Amniotic stem cell (primary cell): ENCODE results near the gene TRIM14.
"Not testable (repeated sequence)": the region's sequence is repeated elsewhere in the genome, so short reads cannot be mapped to it uniquely, and the experiment has no call there.

ENCODE experiments used
- DNase-seq: peaks from one replicate; lab custom pipeline; 2025; lab: John Stamatoyannopoulos, UW

The TRIM14 gene

DNA sequence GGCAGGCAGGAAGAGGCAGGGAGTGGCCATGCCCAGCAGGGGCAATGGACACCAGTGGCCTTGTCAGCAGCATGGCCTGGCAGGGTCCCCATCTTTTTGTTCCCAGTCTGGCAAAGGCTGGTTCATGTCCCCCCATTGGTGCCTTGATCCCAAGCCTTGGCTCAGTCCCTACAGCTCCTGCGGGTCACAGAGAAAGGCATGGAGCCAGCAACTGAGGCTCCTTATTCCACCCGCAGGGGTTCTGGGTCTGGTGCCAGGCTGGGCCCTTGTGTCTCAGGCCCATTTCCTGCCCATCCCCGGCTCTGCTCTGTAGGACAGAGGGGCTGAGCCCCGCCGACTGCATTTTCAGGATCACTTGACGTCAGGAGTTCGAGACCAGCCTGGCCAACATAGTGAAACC, 14.0 kb downstream of the TRIM14 start:
- DNase-seq: no peak

DNA sequence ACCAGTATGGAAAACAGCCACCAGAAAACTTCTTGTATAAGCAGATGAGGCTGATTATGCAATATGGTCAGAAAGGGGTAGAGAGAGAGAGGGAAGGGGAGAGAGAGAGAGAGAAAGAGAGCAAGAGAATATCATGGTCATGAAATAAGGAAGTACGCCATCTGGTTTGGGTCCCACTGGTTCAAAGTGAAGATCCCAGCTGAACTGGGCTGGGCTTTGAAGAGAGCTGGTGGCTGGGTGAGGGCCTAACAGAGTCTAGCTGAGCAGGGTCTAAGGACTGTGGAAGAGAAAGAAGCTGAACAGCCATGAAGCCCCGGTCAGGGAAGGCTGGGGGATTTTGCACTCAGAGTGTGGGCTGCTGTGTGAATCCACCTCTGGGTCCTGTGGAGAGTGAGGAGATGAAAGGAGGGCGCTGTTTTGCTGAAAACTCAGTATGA, 14.6 kb downstream of the TRIM14 start:
- no peak for DNase-seq

DNA sequence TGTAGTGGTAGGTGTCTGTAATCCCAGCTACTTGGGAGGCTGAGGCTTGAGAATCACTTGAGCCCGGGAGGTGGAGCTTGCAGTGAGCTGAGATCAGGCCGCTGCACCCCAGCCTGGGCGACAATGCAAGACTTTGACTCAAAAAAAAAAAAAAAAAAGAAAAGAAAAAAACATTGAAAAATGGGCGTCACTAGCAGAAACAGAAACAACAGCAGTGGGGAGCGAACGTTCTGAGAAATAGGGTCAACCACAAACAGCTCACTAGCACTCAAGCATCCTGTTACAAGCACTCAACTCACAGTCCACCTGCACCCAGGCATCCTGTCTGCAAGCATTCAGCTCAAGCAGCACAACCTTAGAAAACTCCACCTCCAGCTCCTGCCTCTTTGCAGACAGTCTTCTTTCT, 17.2 kb downstream of the TRIM14 start:
- no peak for DNase-seq

DNA sequence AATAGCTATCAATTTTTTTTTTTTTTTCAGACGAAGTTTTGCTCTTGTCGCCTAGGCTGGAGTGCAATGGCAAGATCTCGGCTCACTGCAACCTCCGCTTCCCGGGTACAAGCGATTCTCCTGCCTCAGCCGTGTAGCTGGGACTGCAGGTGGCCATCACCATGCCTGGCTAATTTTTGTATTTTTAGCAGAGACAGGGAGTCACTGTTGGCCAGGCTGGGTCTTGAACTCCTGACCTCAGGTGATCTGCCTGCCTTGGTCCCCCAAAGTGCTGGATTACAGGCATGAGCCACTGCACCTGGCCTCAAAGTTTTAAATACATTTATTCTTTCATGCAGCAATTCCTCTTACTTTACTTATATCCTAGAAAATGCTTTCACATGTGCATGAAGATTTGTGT, 17.6 kb downstream of the TRIM14 start:
- DNase-seq: no peak

DNA sequence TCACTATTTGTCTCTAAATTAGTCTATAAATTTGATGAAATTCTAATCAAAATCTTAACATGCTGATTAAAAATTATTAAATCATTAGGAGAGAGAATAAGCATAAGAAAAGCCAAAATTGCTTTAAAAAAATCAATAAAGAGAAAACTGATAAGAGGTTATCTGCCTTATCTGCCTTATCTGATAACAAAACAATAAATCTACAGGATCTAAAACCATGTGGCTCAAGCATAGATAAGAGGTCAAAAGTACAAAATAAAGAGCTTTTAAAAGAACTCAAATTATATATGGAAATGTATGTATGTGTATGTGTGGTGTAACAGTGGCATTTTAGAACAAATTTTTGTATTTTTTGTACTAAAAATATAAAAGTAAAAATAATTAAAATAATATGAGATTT, 18.6 kb downstream of the TRIM14 start:
- DNase-seq: no peak

DNA sequence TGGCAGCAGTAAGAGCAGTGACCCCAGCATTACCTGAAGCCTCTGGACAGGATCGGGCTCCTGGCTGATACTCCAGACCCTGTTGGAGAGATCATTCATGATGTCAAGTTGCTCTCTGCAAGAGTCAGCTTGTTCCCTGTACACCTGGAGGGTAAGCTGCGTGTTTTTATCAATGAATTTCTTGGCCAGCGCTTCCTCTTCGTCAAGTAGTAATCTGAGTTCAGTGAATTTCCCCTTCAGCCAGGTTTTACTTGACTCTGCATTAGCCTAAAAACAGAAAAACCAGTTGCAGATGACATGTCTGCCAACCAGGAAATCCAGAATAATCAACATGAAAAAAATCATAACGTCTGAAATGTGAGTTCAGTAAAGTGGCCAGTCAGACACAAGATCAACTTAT, 19.1 kb downstream of the TRIM14 start:
- no peak for DNase-seq

DNA sequence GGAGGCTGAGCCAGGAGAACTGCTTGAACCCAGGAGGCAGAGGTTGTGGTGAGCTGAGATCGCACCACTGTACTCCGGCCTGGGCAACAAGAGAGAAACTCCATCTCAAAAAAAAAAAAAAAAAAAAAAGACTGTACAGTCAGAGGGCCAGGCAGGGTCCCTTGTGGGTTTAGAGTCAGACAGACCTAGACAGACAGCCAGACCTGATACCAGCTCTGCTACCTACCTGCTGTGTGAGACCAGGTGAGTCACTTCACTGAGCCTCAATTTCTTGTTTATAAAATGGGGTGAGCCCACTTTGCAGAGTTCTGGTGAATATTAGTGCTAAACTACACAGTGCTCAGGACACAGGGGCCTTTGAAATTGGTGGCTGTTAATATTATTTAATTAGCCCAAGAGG, 19.7 kb downstream of the TRIM14 start:
- DNase-seq: no peak

DNA sequence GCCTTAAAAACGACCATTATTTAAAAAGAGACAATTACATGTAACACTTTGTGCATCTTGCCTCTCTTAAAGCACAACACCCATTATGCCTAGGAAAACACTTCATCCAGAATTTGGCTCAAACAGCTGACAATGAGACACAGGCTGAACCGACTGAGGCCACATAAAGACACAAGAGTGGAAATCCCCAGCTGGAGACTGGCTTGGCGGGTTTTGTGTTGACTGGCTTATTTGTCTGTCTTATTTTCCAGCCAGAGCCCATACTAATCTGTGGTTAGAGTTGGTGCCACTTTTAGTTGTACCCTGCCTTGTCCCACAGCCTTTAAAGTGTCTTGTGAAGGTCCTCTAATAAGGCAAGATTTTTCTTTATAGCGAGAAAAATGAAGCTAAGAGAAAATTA, 21.2 kb downstream of the TRIM14 start:
- DNase-seq: no peak

DNA sequence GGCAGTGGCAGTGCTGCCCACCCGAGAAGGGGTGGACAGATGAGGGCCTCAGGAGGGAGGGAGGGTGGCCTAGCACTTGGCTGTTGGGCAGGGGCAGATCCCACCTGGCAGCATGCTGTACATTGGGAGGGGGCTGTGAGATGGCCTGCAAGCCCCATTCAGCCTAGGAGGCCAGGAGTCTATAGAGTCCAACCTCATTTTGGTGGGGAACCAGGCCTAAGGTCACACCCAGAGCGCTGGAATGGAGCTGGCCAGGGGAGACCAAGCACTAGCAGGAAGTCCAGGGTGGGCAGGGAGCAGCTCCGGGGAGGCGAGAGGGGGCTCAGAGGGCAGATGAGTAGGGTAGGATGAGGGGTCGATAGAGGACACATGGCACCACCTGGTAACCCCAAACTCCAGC, 22.9 kb downstream of the TRIM14 start:
- no peak for DNase-seq

DNA sequence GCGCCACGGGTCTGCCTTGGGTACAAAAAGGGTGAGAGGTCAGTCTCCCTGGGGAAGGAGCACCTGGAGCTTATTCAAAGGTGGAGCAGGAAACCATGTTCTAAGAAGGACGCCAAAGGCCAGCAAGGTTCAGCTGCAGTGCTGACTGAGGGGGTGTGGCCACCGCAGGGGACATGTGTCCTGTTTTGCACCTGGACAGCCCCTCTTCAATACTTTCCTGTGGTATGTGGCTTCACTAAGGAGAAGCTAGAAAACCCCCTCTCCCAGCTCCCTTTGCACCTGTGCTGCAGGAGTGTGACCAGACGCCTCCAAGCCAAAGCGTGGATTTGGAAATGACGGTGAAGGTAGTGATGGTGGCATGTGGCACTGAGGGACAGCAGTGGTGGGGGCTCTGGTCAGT, 23.6 kb downstream of the TRIM14 start:
- no peak for DNase-seq

DNA sequence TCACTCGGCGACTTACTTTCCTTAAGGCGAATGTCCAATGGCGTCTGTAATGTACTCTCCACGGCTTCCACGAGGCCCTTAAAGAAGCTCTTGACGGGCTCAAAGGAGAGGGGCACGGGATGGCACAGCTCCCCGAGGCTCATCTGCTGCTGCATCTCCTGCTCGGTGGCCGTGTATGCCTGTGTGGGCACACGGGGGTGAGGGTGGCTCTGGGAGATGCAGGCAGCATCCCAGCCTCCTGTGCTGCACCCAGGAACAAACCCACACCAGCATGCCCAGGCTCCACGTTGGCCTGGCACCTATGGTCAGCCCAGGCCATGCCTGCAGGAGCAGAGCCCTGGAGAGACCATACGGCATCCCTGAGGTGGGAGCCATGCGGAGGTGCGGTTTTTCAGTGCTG, 24.2 kb downstream of the TRIM14 start:
- no peak for DNase-seq

DNA sequence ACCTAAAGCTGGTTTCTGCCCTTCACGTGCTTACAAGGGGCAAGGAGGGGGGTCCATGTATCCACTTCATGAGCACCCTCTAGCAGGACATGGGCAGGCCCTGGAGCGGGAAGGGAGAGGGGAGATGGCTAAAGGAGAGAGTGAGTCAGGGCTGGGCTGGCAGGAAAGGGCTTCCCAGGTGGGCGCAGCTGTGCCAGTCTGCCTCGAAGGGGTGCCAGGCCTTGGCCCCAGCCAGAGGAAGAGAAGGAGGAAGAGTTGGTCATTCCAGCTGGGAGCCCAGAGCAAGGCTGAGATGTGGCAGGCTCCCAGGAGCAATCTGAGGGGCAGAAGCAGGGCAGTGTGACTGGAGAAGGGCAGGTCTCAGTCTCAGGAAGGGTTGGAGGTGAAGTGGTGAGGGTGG, 24.7 kb downstream of the TRIM14 start:
- no peak for DNase-seq

DNA sequence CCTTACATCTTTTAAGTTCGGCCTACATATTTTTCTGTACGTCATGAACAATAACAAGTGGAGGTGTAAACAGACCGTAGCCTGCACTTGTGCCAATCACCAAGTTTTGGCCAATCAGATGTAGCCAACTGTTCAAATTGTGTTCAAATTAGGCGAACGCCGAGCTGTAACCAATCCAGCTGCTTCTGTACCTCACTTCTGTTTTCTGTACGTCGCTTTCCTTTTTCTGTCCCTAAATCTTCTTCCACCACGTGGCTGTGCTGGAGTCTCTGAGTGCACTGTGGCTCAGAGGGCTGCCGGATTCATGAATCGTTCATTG, 26.4 kb downstream of the TRIM14 start:
- DNase-seq: no peak

DNA sequence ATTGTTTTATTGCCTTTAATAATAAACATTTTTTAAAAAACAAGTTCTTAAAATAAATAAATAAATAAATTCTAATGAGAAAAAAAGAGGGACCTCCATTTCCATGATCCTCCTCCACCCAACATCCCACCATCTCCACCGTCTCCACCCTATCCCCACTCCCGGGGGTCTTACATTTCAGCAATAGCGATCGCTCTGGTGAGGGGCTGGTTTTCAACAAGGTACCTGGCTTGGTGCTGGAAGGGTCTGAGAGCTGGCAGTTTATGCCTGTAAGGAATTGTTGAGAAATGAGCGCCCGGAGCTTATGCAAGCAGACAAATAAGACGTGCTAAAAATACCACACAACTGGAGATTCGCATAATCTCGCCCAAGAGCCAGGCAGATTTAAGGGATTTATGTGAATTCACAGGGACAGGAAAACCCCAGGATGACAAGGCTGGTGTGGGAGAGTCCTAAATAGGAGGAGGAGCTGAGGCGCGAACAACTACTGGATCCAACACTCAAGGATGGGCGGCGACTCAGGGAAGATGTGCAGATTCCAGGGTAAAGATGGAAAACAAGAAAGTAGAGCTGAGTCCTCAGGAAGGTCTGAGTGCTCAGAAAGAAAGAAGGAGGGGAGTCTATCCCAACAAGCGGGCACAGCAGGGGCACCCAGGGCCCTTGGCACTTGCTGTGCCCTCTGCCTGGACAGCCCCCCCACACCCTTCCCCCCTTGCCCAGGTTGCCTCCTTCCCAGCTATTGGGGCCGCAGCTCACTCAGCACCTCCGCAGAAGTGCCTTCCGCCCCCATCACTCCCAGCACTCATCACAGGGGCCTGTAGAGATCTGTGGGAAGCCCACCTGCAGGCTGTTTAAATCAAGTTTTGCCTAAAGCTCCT, 27.0 kb downstream of the TRIM14 start:
- no peak for DNase-seq

DNA sequence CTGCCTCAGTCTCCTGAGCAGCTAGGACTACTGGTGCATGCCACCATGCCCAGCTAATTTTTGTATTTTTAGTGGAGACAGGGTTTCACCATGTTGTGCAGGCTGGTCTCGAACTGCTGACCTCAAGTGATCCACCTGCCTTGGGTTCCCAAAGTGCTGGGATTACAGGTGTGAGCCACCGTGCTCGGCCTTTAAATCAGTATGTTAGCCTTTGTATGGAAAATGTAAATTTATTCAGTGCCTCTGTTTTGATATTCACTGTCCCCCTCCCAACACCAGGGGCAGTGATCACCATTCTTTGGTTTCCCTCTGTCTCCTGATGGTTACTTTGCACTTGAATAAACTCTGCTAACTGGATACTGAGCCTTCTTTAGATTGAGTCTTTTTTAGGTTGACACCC, 28.3 kb downstream of the TRIM14 start:
- not testable (repeated sequence) for DNase-seq

DNA sequence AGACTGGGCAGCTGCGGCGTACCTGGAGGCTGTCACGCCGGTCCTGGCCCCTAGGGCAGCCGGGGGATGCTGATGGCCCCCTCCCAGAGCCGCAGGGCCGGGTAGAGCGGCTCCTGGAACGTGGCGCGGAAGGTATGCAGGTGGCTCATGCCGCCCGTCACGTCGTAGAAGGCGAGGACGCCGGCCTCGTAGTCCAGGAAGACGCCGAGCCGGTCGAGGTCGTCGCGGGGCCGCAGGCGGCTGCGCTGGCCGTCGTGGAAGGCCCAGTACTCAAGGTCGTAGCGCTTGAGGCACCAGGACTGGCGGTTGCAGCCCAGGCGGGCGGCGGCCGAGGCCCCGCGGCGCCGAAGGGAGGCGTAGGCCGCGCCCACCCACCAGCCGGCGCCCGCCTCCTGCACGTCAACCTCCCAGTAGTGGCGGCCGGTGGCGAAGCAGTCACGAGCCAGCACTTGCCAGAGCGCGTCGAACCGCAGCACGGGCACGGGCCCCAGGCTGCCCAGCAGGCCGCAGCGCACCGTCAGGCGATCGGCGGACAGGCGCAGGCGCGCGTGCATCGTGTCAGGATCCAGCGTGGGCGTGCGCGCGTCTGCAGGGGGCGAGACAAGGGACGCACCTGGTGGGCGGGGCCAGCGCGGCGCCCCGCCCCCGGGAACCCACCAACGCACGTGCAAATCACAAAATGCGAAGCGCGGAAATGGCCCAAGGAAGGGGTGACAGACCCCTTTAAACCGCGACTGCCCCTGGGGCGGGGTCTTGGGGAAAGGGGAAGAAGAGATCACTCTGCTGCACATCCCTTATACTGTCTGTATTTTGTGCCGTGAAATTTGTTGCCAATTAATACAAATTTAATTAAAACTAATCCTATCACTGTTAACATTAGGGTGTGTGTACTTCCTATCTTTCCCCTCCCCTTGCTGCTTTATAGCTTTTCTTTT, 31.3 kb downstream of the TRIM14 start:
- DNase-seq: no peak

DNA sequence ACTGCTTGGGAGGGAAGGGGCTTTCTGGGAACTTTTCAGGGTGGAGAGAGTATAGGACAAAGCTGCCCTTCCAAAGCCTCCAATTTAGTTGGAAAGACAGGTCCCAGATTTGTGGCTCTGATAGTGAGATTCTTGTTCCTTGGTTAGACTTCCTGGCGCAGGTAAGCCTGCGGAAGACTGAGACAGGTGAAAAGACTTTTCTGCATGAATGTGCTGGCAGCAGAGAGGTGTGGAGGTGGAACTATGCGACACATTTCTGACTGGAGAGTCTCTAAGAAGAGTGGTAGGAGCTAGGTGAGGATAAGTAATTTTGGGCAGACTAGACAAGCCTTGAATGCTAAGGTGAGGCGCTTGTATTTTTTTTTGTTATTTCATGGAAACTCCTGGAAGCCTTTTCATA, 32.6 kb downstream of the TRIM14 start:
- no peak for DNase-seq

DNA sequence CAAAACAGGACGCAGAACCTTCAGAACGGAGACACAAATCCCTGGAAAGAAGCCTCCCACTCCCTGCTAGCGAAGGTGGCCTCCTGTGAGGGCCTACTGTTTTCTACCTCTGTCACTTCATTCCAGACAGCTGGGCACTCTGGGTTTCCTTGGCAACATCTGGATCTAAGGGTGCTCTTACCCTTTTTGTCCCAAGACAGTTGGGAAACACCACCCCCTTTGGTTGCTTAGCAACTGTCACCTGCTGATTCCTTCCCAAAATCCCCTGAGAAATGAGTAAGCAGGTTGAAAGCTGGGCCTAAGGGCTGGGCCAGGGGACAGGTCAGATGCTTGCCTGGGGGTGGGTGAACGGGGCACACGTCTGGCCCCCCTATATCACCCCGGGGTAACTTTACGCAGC, 33.1 kb downstream of the TRIM14 start:
- no peak for DNase-seq

DNA sequence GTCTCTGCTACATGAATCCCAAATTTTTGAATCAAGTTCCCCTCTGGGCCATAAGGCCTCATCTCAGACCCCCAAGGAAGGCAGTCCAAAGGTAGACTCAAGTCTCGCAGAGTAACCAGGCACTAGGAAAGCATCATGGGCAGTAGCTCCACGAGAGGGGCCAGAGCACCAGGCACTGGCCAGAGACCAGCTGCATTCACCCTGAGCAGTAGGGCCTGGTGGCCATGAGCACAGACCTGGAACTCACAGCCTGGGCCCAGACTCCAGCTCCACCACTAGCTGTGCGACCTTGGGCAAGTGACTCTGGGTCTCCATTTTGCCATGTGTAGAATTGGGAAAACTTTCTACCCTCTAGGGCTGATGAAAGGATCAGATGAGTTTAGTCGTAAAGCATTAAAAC, 34.0 kb downstream of the TRIM14 start:
- no peak for DNase-seq

DNA sequence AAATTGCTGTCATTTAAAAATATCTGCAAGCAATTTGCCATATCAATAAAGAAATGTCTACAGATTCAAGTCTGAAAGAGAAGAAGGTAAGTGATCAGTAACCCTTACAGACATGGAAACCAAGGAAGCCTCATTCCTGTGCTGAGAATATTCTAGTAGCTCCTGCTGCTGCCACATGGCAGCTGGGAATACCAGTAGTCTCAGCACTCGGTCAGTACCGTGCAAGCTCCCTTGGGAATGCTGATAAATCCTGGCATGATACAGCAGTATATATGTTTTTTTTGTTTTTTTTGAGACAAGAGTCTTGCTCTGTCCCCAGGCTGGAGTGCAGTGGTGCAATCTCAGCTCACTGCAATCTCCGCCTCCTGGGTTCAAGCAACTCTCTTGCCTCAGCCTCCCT, 34.6 kb downstream of the TRIM14 start:
- DNase-seq: no peak

DNA sequence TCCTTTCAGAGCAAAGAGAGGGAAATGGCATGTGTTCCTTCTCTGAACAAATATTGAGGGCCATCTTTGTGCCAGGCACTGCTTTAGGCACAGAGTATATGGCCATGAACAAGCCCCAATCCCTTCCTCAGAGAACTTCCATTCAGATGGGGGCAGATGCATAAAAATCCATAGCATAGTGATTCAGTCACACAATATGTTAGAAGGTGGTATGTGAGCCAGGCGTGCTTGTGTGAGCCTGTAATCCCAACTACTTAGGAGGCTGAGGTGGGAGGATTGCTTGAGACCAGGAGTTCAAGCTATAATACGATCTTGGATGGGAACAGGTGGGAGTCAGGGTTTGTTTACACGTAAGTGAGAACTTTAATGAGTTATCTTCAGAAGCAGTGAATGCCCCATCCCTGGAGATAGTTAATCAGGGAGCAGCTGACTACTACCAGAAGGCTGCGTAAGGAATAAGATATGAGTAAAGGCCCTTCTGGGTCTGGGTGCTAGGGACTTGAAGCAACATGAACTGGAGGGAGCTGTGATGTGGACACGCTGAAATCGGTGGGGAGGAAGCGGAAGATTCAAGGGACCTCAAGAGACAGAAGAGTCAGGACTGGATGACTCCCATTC, 35.3 kb downstream of the TRIM14 start:
- no peak for DNase-seq

DNA sequence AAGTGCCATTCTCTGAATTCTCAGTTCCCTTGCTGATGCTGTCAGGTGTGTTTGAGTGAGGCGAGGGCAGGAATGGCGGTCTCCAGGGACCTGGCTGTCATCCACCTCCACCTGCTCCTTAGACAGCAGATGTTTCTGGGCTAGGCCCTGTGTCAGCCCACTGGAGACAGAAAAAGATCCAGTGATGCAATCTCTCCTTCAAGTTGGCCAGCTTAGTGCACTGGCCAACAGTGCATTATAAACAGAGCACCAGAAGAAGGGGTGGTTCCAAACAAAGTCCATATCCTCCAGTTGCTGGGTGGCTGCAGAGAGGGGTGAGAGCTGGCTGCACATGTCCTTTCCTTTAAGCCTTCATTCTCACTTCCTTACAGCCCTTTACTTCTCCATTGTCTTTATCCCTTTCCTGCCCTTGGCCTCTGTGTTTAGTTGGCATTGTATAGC, 35.9 kb downstream of the TRIM14 start:
- no peak for DNase-seq
